Mesodermal cell (in vitro differentiated cells): ENCODE results near the gene TAAR9.
"Not testable (repeated sequence)": the region's sequence is repeated elsewhere in the genome, so short reads cannot be mapped to it uniquely, and the experiment has no call there.

ENCODE experiments used
- H3K27ac ChIP-seq: 2 replicates; pipeline ENCODE4 v1.7.0; 2013; ENCODE audit warnings: mild to moderate bottlenecking, low read depth, low read length, moderate library complexity; ENCODE audit not compliant: severe bottlenecking
- H3K36me3 ChIP-seq: 2 replicates; pipeline ENCODE4 v1.7.1; 2013; ENCODE audit warnings: mild to moderate bottlenecking, low read length, moderate library complexity; ENCODE audit not compliant: control insufficient read depth, insufficient read depth
- H3K4me1 ChIP-seq: one replicate; pipeline ENCODE4 v1.7.1; 2013; ENCODE audit warnings: mild to moderate bottlenecking, low read length; ENCODE audit not compliant: insufficient read depth, control insufficient read depth, poor library complexity, severe bottlenecking
- H3K4me3 ChIP-seq: 2 replicates; pipeline ENCODE4 v1.7.0; 2013; ENCODE audit warnings: low read length, control low read depth, mild to moderate bottlenecking; ENCODE audit not compliant: insufficient read depth, poor library complexity, severe bottlenecking; ENCODE audit errors: extremely low read depth
- H3K9me3 ChIP-seq: 2 replicates; pipeline ENCODE4 v1.7.1; 2013; ENCODE audit warnings: mild to moderate bottlenecking, low read length, moderate library complexity; ENCODE audit not compliant: control insufficient read depth
- WGBS, 2 experiments: methylation state at CpG; one replicate each; pipeline ENCODE4 v1.1.5; 2013; ENCODE audit warnings: missing lambda C conversion rate in 2 of 2; ENCODE audit not compliant: insufficient coverage in 2 of 2; 5-methylcytosine and 5-hydroxymethylcytosine counted together

TAAR9 gene

GRCh38 chr6:132520953-132521352, 17.1 kb upstream of the TAAR9 start:
- no peaks in the 10 kb centered on the region for H3K4me1 ChIP-seq
- WGBS, 2 experiments, result no CpG with 5 or more reads among the region's 2 CpGs
- H3K4me3 ChIP-seq, result no peak overlapping the region

GRCh38 chr6:132524646-132525045, 13.4 kb upstream of the TAAR9 start:
- H3K4me3 ChIP-seq, result no peak overlapping the region
- peaks cover 2% of the 10 kb centered on the region for H3K4me1 ChIP-seq
- H3K9me3 ChIP-seq, result no peaks in the 10 kb centered on the region
- WGBS, 2 experiments, result 93 to 97% methylated on average over 4 to 5 of the region's 5 CpGs
- H3K27ac ChIP-seq, result no peak overlapping the region
- H3K36me3 ChIP-seq, result no peaks in the 10 kb centered on the region

More at GRCh38 chr6:132520953-132521352, 17.1 kb upstream of the TAAR9 start:
- Histone ChIP-seq H3K36me3 (no peaks in the 10 kb centered on the region), H3K9me3 (no peaks in the 10 kb centered on the region), H3K27ac (no peak overlapping the region)

GRCh38 chr6:132525866-132526265, 12.2 kb upstream of the TAAR9 start:
- WGBS, 2 experiments, result 73 to 81% methylated on average over 2 to 4 of the region's 4 CpGs
- Histone ChIP-seq H3K4me3 (no peak overlapping the region), H3K27ac (no peak overlapping the region), H3K4me1 (peaks cover 2% of the 10 kb centered on the region), H3K9me3 (no peaks in the 10 kb centered on the region), H3K36me3 (no peaks in the 10 kb centered on the region)

- Histone ChIP-seq H3K27ac (no peak overlapping the region), H3K4me1 (peaks cover 2% of the 10 kb centered on the region), H3K36me3 (no peaks in the 10 kb centered on the region), H3K4me3 (no peak overlapping the region), H3K9me3 (no peaks in the 10 kb centered on the region)
- 33 to 100% methylated on average over 1 of the region's 2 CpGs for WGBS, 2 experiments
Measured at GRCh38 chr6:132526461-132526860, 11.6 kb upstream of the TAAR9 start.

- Histone ChIP-seq H3K4me1 (peaks cover 2% of the 10 kb centered on the region), H3K4me3 (no peak overlapping the region), H3K9me3 (no peaks in the 10 kb centered on the region), H3K36me3 (no peaks in the 10 kb centered on the region), H3K27ac (no peak overlapping the region)
- WGBS, 2 experiments, result 86 to 94% methylated on average over 4 to 5 of the region's 6 CpGs
Measured at GRCh38 chr6:132527791-132528190, 10.3 kb upstream of the TAAR9 start.

- no peak overlapping the region for H3K4me3 ChIP-seq
- no peak overlapping the region for H3K27ac ChIP-seq
- peaks cover 2% of the 10 kb centered on the region for H3K4me1 ChIP-seq
- H3K9me3 ChIP-seq, result no peaks in the 10 kb centered on the region
- 8% methylated on average over 2 of the region's 9 CpGs; no CpG with 5 or more reads in 1 of the 2 experiments for WGBS, 2 experiments
- H3K36me3 ChIP-seq, result no peaks in the 10 kb centered on the region
Measured at GRCh38 chr6:132530293-132530974, 7.6 kb upstream of the TAAR9 start.

GRCh38 chr6:132534546-132534945, 3.5 kb upstream of the TAAR9 start:
- H3K27ac ChIP-seq, H3K36me3 ChIP-seq, H3K9me3 ChIP-seq, H3K4me3 ChIP-seq, H3K4me1 ChIP-seq: not testable (repeated sequence)
- 100% methylated on average over 1 of the region's 2 CpGs for WGBS, 2 experiments

GRCh38 chr6:132537145-132537544, 932 bp upstream of the TAAR9 start:
- WGBS, 2 experiments, result 67% methylated on average over 1 of the region's 3 CpGs; no CpG with 5 or more reads in 1 of the 2 experiments
- Histone ChIP-seq H3K4me1 (no peaks in the 10 kb centered on the region), H3K36me3 (no peaks in the 10 kb centered on the region), H3K27ac (no peak overlapping the region), H3K9me3 (no peaks in the 10 kb centered on the region), H3K4me3 (no peak overlapping the region)

GRCh38 chr6:132544826-132545225, 6.7 kb downstream of the TAAR9 start:
- Histone ChIP-seq H3K36me3 (no peaks in the 10 kb centered on the region), H3K4me1 (peaks cover 10% of the 10 kb centered on the region), H3K4me3 (no peak overlapping the region), H3K27ac (no peak overlapping the region), H3K9me3 (no peaks in the 10 kb centered on the region)

GRCh38 chr6:132548746-132549463, 10.8 kb downstream of the TAAR9 start:
- 84 to 93% methylated on average over 3 to 4 of the region's 4 CpGs for WGBS, 2 experiments

GRCh38 chr6:132551214-132551613, 13.1 kb downstream of the TAAR9 start:
- peaks cover 10% of the 10 kb centered on the region for H3K4me1 ChIP-seq
- no peaks in the 10 kb centered on the region for H3K36me3 ChIP-seq
- no peaks in the 10 kb centered on the region for H3K9me3 ChIP-seq
- no peak overlapping the region for H3K27ac ChIP-seq
- H3K4me3 ChIP-seq, result no peak overlapping the region
- WGBS, 2 experiments, result 63 to 87% methylated on average over 4 of the region's 4 CpGs

More at GRCh38 chr6:132548746-132549463, 10.8 kb downstream of the TAAR9 start:
- H3K27ac ChIP-seq, result no peak overlapping the region
- no peak overlapping the region for H3K4me3 ChIP-seq
- no peaks in the 10 kb centered on the region for H3K36me3 ChIP-seq
- peaks cover 10% of the 10 kb centered on the region for H3K4me1 ChIP-seq
- no peaks in the 10 kb centered on the region for H3K9me3 ChIP-seq
